HG02870 (cell line): ENCODE results near the gene SRSF1.
A peak's percentile ranks its signal among the peaks of the same experiment; 100 is the strongest.
"Not testable (repeated sequence)": the region's sequence is repeated elsewhere in the genome, so short reads cannot be mapped to it uniquely, and the experiment has no call there.

ENCODE experiments used
- ATAC-seq: cut with Tn5 transposase; IDR thresholded peaks from one replicate; pipeline ENCODE4 v1.9.1; 2021; ENCODE audit warnings: mild to moderate bottlenecking, moderate library complexity; ENCODE audit not compliant: unreplicated experiment

The SRSF1 gene

GRCh38 chr17:57993471-57994365 is 13.3 kb downstream of the SRSF1 start:
- no peak for ATAC-seq

- ATAC-seq, result no peak
These were observed 15.5 kb downstream of the SRSF1 start for GRCh38 chr17:57991537-57991936.

GRCh38 chr17:57990037-57990436 is 17.0 kb downstream of the SRSF1 start:
- no peak for ATAC-seq

GRCh38 chr17:57988301-57989250 is 18.5 kb downstream of the SRSF1 start:
- ATAC-seq, result peak; percentile 64

GRCh38 chr17:57987581-57988300 is 19.3 kb downstream of the SRSF1 start, which contains the start of gene VEZF1:
Gene VEZF1 (minus strand): TSS chr17:57988254. CDS start chr17:57988111, 143 bp downstream.
- ATAC-seq, result peak; percentile 49

- ATAC-seq, result peak; percentile 5
These were observed 20.0 kb downstream of the SRSF1 start for GRCh38 chr17:57986841-57987580.

GRCh38 chr17:57985675-57985974 is 21.4 kb downstream of the SRSF1 start:
- no peak for ATAC-seq

GRCh38 chr17:57984936-57985674 is 21.9 kb downstream of the SRSF1 start:
- ATAC-seq, result no peak

GRCh38 chr17:57984261-57984890 is 22.7 kb downstream of the SRSF1 start:
- no peak for ATAC-seq

GRCh38 chr17:57983446-57983845 is 23.6 kb downstream of the SRSF1 start:
- no peak for ATAC-seq

GRCh38 chr17:57982452-57983170 is 24.4 kb downstream of the SRSF1 start:
- ATAC-seq, result no peak

GRCh38 chr17:57980522-57980921 is 26.5 kb downstream of the SRSF1 start:
- ATAC-seq, result no peak

GRCh38 chr17:57979076-57979475 is 28.0 kb downstream of the SRSF1 start:
- no peak for ATAC-seq

- ATAC-seq, result no peak
These were observed 30.5 kb downstream of the SRSF1 start for GRCh38 chr17:57976594-57976993.

- ATAC-seq, result no peak
These were observed 32.0 kb downstream of the SRSF1 start for GRCh38 chr17:57975044-57975443.

GRCh38 chr17:57974053-57974824 is 32.8 kb downstream of the SRSF1 start:
- not testable (repeated sequence) for ATAC-seq

- ATAC-seq, result no peak
These were observed 34.9 kb downstream of the SRSF1 start for GRCh38 chr17:57972151-57972550.

- ATAC-seq, result no peak
These were observed 35.5 kb downstream of the SRSF1 start for GRCh38 chr17:57971572-57971971.
